CD4-positive, alpha-beta T cell treated with Interleukin-12 subunit alpha and Interleukin-12 subunit beta, for 1 hour (primary cell): ENCODE data around the gene TCP11L2.

Experiments used
- DNase-seq: peaks from one replicate; pipeline ENCODE4 v3.0.0-alpha.2; 2020

Gene TCP11L2

DNA sequence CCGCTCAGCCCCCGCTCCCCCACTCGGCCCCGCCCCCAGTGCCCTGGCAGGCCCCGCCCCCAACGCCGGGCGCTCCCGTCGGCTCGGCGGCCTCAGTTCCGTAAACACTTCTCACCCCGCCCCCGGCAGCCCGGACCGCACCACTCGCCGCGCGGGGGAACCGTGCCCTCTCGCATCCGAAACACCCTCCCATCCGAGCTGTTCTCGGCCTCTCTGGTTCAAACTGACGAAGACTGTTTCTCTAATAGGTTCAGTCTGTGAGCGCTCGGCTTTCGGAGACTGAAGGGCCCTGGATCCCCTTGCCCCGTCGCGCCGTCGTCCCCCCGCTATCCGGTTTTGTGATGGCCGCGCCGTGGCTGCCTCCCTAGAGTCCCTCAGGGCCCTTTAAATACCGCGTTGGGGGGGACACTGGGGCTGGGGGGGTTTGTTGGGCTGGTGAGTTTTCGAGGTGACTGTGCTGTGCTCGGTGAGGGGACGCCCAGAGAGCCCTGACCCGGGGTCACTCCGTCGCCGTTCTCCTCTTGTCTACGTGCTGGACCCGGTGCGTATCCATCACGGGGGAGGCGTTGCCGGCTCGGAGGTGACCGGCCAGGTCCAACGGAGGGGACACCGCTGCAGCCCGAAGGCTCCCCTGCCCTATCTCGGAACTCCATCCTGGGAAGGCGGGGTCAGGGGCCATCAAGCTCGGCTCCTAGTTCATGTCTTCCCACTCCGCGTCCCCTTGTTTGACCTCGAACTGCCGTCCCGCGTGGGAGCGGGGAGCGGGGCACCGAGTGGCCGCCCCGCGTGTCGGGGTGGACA, at the start of gene TCP11L2:
Gene TCP11L2, plus strand, starts transcription at position 333 of the 801 bp plus-strand sequence. CDS start 8,343 bp downstream, outside the sequence.
- peak; percentile 92 for DNase-seq

DNA sequence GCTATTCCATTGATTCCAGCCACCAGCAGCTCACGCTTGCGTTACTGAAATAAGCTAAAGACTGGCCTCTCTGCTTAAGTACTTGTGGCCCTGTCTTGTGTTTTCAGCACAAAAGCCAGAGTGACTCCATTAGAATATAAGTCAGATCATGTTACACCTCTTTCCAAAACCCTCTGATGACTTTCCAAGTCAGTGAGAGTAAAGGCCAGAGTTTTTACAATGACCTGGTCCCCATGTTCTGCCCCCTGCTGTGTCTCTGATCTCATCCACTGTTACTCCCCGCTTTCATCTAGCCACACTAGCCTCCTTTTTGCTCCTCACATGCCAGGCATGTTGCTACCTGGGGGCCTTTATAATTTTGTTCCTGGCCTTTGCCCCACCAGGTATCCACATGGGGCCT, 47.8 kb upstream of the TCP11L2 start:
- no peak for DNase-seq

DNA sequence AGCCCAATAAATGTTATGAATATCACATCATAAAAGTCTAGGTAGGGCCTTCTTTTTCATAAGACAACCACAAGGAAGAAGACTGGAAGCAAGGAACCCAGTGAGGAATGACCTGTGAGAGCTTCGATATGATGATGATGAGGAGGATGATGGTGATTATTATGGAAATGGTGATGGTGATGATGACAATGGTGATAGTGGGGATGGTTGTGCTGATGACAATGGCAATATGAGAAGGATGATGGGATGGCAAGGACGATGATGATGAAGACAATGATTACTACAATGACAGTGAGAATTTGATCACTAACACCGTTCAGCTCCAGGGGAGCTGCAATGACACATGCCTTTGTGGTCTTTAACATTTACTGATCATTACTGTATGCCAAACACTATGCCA, 47.0 kb upstream of the TCP11L2 start:
- DNase-seq: no peak

DNA sequence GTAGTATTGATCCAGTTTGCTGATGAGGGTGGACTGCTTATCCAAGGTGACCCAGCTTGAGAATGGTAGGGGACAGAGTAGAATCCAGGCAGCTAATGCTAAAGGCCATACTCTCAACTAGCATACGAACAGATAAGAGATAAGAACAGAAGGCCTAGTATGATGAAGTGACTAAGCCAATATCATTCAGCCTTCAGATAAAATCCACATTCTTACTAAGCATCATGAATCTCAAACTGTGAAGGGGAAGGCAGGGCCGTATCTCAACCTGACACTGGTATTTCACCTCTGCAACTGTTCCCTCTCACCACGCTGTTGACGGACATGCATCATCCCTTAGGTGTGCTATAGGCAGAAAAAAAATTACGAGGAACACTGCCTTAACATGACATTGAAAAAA, 46.6 kb upstream of the TCP11L2 start:
- DNase-seq: no peak

DNA sequence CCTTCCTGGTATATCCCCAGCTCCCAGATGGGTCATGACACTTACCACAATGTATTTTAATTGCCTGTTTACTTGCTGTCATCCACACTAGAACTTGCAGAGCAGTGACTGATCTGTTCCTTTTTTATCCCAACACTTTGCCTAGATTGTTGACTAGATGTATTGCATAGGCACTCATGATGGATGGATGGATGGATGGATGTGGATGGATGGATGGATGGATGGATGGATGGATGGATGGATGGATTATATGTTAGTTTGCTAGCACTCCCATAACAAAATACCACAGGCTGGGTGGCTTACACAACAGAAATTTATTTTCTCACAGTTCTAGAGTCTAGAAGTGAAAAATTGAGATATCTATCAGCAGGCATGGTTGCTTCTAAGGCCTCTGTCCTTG, 46.0 kb upstream of the TCP11L2 start:
- DNase-seq: no peak

DNA sequence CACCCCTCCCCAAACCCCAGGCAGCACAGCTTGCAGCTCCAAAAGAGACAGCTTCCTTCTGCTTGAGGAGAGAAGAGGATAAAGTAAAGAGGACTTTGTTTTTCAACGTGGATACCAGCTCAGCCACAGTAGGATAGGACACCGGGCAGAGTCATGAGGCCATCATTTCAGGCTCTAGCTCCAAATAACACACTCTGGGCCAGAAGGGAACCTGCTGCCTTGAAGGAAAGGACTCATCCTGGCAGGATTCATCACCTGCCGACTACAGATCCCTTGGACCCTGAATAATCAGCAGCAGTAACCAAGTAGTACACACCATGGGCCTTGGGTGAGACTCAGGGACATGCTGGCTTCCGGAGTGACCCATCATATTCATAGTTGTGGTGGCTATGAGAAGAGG, 44.3 kb upstream of the TCP11L2 start:
- no peak for DNase-seq

DNA sequence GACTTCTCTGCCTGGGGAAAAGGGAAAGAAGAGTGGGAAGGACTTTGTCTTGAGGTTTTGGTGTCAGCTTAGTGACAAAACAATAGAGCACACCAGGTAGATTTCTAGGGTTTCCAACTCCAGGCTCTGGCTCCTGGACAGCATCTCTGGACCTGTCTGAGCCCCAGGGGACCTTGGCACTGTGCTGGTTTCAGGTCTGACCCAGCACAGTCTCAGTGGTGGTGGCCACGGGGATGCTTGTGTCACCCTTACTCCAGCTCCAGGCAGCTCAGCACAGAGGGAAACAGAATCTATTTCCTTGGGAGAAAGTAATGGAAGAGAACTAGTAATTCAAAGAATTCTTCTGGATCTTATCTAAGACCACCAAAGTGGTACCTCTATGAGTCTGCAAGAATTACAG, 43.6 kb upstream of the TCP11L2 start:
- no peak for DNase-seq

DNA sequence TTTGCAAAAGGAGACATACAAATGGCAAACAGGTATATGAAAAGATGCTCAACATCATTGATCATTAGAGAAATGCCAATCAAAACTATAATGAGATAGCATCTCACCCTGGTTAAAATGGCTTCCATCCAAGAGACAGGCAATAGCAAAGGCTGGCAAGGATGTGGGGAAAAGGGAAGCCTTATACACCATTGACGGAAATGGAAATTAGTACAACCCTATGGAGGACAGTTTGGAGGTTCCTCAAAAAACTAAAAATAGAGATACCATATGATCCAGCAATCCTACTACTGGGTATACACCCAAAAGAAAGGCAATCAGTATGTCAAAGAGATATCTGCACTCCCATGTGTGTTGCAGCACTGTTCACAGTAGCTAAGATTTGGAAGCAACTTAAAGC, 37.4 kb upstream of the TCP11L2 start:
- no peak for DNase-seq

DNA sequence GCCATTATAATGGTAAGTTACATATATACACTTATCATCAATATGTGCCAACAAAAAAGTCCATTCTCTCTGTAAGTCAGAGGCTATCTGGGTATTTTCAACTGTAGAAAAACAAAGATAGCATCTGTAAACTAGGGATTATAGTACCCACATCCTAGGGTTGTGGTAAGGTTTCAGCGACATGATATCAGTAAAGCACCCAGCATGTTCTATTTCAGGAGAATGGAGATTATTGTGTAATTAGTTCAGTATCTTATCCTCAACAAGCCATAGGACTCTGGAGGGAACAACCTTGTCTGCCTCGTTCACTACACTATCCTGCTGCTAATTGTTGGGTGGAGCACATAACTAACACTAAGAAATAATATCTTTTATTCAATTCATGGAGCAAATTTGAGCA, 35.0 kb upstream of the TCP11L2 start:
- DNase-seq: no peak

DNA sequence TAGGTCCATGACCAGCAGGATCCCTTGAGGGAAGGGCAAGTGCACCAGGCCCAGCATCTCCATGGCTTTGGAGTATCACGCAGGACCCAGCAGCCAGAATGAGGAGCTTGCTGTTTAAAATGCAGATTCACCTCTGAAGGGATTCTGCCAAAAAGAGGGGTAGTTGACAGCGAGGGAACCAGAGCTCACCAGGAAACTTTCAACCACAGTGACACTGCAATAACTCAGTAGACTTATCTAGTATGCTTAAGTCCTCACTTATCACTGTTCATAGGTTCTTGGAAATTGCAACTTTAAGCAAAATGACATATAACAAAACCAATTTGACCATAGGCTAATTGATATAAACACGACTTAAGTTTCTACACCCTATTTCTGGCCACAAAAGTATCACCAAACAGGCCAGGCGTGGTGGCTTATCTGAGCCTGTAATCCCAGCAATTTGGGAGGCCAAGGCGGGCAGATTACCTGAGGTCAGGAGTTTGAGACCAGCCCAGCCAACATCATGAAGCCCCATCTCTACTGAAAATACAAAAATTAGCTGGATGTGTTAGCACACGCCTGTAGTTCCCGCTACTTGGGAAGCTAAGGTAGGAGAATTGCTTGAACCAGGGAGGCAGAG, 33.3 kb upstream of the TCP11L2 start:
- DNase-seq: no peak

DNA sequence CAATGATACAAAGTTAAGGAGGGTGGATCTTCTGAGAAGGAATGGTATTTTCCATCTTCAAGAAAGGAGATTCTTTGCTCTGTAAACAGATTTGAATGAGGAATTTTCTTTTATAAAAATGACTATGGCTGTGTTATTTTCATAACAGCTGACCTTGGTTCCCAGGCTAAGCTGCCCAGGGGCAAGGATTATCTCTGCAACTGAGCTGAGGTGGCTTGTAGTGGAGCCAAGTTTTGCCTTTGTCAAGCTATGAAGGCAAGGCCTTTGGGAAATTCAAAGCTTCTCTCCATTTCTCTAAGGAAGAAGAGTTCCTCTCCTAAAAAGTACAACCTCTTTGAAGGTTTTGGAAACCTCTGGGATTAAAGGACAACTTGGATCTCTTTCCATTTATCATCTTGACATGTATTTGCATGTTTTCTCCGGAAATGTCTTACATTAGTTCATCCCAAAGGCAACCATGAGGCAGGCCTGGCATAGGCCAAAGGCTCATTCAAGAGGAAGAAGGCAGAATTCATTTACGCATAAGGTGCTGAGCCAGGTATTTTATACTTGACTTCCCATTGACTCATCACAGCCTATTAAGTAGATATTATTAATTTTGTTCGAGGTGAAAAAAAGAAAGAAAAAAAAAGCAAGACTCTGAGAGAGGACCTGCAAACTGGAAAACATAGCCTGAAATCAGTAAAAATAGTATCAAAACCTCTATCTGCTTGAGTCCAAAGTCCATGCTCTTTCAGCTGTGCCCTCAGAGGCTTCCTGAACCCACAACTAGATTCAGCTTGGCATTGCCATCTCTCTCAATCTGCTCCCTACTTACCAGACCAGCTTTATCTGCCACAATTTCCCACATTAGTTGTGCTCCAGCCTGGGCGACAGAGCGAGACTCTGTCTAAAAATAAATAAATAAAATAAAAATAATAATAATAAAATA, 30.7 kb upstream of the TCP11L2 start:
- DNase-seq: no peak

DNA sequence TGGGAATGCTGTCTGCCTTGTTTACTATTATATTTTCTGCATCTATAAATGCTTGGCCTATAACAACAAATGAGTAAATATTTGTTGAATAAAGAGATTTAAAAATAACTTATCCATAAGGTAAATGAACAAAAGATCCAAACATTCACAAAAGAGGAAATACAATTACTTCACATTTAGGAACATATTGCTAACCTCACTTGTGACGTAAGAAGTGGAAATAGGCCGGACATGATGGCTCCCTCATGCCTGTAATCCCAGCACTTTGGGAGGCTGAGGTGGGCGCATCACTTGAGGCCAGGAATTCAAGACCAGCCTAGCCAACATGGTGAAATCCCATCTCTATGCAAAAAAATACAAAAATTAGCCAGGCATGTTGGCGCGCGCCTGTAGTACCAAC, 29.0 kb upstream of the TCP11L2 start:
- DNase-seq: no peak

DNA sequence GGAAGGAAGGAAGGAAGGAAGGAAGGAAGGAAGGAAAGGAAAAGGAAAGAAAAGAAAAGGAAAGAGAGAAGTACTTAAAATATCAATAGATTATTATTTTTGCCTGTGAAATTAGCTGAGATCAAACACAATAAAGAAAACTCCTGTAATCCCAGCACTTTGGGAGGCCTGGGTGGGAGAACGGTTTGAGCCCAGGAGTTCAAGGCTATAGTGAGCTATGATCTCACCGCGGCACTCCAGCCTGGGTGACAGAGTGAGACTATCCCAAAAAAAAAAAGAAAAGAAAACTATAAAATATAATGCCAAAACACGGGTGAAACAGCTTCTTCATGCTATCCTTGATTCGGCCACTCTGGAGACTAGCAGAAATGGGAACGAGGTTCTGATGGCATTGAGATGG, 28.5 kb upstream of the TCP11L2 start:
- no peak for DNase-seq

DNA sequence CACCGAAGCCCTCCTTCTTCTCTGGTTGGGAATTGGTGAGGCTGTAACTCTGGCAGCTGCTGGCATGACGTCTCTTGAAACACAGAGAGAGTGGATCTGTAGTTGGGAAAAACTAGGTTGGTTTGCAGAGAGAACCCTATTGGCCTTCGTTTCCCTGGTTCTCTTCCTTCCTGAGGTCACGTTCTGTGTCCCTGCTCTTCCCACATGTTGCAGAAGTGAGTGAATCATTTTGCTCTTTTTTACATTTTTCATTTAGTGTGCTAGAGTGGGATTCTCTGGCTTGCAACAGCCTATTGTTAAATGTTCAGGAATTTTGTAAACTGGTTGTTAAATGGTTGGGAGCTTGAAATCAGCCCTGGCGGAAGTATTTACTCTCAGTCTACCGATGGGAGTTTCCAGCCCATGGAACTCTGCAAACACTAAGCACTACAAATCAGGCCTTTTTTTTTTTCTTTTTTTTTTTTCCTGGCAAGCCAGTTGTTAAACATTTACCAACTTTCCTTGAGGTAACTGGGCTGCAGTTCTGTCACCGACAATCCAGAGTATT, 27.9 kb upstream of the TCP11L2 start:
- no peak for DNase-seq

DNA sequence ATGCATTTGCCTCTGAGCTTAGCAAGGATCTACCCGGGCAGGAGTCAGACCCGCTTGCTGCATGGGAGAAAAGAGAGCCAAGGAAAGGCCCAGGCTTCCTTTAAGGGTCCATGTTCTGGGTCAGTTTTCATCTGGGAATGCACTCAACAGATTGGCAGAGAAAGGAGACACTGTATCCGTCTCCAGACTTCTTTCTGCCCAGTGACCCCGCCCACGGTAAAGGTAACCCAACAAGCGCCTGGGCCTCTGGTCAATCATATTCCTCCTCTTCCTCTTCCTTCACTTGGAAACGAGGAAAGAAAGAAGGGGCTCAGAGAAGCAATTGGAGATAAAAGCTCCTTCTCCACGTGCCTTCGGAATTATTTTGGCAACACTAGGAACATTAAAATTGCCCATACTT, 27.1 kb upstream of the TCP11L2 start:
- DNase-seq: no peak

DNA sequence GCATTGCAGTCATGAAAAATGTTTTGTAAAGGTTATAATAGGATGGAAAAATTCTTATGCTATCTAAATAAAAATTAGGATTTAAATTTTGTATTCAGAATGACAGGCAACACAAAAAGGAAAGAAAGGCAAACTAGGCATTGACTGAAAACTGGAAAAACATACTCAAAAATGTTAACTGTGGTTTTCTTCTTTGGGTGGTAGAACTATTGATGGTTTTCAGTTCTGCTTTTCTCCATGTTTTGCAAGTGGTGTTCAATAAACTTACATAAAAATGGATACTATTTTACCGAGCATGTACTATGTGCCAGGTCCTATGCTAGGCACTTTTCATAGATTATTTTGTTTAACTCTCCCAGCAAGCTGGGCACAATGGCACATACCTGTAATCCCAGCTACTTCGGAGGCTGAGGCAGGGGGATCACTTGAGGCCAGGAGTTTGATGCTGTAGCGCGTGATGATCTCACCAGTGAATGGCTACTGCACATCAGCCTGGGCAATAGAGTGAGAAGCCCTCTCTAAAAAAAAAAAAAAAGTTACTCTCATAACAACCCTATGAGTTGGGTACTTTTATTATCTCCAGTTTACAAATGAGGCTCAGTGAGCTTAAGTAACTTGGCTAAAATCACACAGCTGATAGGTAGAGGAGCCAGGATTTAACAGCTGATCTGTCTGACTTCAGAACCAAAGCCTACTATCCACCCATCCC, 26.3 kb upstream of the TCP11L2 start:
- DNase-seq: no peak

DNA sequence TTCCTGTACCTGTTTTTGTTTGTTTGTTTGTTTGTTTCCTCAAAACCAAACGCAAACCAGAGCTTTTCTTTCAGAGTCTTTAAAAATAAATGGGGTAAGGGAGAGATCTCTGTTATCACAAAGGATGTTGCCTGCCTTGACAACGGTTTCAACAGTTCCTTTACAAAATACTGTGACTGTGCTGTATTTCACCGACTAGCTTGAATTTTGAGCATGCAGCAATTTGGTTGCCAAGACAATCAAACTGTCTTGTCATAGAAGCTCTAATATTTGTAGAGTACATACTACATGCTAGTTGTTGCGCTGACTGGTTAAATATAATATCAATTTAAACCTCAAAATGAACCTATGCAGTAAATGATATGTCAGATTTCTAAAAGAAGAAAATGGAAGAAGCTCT, 22.4 kb upstream of the TCP11L2 start:
- no peak for DNase-seq

DNA sequence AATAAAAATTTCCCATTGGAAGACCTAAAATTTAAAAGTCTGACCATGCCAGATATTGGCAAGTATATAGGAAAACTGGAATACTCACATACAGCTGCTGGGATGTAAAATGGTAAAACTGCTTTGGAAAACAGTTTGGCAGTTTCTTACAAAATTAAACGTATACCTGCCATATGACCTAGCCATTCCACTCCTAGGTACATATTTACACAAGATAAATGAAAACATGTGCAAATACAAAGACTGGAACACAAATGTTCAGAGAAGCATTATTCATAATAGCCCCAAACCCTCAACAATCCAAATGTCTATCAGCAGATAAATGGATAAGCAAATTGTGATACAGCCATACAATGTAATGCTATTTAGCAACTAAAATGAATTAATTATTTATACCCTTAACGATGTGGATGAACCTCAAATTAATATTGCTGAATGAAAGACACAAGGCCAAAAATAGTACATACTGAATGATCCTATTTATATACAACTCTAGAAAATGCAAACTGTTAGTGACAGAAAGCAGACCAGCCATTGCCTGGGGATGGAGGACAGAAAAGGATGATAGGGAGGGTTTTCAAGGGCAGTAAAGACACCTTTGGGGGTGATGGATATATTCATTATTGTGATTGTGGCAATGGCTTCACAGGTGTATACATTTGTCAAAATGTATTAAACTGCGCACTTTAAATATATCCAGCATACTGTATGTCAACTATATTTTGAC, 21.3 kb upstream of the TCP11L2 start:
- DNase-seq: no peak

DNA sequence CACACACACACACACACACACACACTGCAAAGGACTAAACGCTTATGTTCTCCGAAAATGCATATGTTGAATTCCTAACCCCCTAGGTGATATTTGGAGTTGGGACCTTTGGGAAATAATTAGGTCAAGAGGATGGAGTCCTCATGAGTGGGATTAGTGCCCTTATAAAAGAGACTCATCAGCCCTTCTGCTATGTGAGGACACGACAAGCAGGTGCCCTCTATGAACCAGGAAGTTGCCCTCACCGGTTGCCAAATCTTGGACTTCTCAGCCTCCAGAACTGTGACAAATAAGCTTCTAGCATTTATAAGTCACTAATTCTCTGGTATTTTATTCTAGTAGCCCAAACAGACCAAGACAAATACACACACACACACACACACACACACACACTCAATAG, 20.7 kb upstream of the TCP11L2 start:
- no peak for DNase-seq

DNA sequence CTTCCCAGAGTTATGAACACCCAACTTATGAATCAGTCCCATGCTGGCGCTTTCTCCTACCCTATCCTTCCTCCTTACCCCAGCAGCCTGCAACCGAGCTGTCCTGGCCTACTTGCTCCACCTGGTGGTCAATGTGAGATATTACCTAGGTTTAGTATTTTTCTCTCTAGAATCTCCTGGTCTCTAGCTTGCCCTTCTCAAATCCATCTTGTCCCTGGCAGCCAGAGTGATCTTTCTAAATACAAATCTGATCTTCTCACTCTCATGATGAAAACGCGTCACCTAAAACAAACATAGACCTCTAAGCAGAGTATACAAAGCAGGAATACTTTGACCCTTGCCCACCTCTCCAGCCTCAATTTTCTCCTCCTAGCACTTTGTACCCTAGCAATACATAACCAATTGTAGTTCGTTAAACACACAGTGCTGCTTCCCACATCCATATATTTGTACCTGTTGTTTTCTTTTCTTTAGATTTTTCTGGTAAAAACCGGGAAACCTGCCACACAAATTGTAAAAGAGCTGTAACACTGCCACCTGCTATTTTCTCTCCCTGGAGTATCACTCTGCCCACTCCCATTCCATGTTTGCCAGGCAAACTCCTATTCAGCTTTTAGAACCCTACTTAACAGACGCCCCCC, 20.0 kb upstream of the TCP11L2 start:
- DNase-seq: peak; percentile 65

DNA sequence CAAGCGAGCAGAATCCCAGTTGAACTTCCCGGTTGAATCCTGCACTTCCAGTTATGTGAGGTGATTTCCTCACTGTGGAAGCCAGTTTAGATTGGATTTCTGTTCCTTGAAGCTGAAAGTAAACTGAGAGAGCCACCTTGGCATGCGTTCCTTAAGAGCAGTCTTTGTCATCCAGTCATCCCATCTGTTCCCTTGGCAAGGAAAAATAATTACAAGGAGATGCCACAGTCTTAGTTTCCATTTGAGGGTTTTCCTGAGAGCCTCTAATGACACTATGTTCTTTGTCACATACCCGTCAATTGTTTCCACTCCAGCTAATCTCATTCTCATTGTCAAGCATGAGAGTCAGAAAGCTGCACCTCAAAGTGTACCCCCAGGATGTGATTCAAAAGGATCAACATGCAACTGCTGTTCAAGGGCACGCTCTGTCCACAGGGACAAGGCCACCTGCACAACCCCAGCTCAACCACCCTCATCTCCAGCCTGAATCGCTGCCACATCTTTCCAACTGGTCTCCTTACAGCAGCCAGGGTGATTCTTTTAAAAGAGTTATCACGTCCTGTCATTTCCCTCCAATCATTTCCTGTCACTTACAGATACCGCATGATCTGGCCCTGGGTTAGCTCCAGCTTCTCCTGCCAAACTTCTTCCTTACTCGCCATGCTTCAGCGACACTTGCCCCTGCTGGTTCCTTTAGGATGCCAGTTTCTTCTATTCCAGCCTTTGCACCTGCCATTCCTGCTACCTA, 18.0 kb upstream of the TCP11L2 start:
- no peak for DNase-seq
